ENCODE results near the gene RCL1.

Gene RCL1

DNA sequence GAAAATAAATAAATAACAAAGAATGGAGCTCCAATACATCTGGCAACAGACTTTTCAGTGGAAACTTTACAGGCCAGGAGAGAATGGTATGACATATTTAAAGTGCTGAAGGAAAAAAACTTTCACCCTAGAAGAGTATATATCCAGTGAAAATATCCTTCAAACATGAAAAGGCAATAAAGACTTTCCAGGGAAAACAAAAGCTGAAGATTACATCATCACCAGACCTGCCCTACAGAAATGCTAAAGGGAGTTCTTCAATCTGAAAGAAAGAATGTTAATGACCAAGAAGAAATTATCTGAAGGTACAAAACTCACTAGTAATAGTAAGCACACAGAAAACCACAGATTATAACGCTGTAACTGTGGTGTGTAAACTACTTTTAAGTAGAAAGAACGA is 8.3 kb upstream of the RCL1 start:
- Histone ChIP-seq H3K27me3 (ENCODE audit: low read depth, low read length) (no peaks in the 10 kb centered on the region), H3K4me1 (ENCODE audit: low read length) (no peaks in the 10 kb centered on the region), H3K36me3 (replicated peaks; ENCODE audit: low read depth, low read length) (no peaks in the 10 kb centered on the region), H3K27ac (ENCODE audit: low read length) (no peak overlapping the region), H4K20me1 (ENCODE audit: insufficient read depth, low read length) (no peaks in the 10 kb centered on the region), H3K9me3 (ENCODE audit: insufficient read depth, low read length) (no peaks in the 10 kb centered on the region), H3K79me2 (ENCODE audit: low read length) (no peaks in the 10 kb centered on the region), H2AFZ (ENCODE audit: low read depth, low read length) (no peak overlapping the region), H3K9ac (ENCODE audit: low read length) (no peak overlapping the region), H3K4me3 (ENCODE audit: low read length) (no peak overlapping the region), H3K4me2 (ENCODE audit: low read length) (no peak overlapping the region)
- TF ChIP-seq, protein P1, sequence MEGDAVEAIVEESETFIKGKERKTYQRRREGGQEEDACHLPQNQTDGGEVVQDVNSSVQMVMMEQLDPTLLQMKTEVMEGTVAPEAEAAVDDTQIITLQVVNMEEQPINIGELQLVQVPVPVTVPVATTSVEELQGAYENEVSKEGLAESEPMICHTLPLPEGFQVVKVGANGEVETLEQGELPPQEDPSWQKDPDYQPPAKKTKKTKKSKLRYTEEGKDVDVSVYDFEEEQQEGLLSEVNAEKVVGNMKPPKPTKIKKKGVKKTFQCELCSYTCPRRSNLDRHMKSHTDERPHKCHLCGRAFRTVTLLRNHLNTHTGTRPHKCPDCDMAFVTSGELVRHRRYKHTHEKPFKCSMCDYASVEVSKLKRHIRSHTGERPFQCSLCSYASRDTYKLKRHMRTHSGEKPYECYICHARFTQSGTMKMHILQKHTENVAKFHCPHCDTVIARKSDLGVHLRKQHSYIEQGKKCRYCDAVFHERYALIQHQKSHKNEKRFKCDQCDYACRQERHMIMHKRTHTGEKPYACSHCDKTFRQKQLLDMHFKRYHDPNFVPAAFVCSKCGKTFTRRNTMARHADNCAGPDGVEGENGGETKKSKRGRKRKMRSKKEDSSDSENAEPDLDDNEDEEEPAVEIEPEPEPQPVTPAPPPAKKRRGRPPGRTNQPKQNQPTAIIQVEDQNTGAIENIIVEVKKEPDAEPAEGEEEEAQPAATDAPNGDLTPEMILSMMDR (IDR thresholded peaks at IDR 0.05; ENCODE audit: low read depth, low read length) = no peak
- TF ChIP-seq EZH2phosphoT487 (IDR thresholded peaks at IDR 0.05; ENCODE audit: low read depth) = no peak

DNA sequence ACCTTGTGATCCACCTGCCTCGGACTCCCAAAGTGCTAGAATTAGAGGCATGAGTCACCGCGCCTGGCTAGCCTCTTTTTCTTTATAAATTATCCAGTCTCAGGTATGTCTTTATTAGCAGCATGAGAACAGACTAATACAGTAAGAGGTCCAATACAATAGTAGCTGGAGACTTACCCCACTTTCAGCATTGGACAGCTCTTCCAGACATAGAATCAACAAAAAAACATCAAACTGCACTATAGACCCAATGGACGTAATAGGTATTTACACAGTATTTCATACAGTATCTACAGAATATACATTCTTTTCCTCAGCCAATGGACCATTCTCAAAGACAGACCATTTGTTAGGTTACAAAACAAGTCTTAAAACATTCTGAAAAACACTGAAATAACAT is 6.1 kb upstream of the RCL1 start:
- H3K79me2 ChIP-seq (ENCODE audit: low read length) = no peaks in the 10 kb centered on the region
- no peak overlapping the region for H3K27ac ChIP-seq (ENCODE audit: low read length)
- TF ChIP-seq EZH2phosphoT487 (IDR thresholded peaks at IDR 0.05; ENCODE audit: low read depth) = no peak
- no peak overlapping the region for H2AFZ ChIP-seq (ENCODE audit: low read depth, low read length)
- no peaks in the 10 kb centered on the region for H3K27me3 ChIP-seq (ENCODE audit: low read depth, low read length)
- H3K4me1 ChIP-seq (ENCODE audit: low read length) = no peaks in the 10 kb centered on the region
- no peaks in the 10 kb centered on the region for H3K9me3 ChIP-seq (ENCODE audit: insufficient read depth, low read length)
- H4K20me1 ChIP-seq (ENCODE audit: insufficient read depth, low read length) = no peaks in the 10 kb centered on the region
- H3K4me3 ChIP-seq (ENCODE audit: low read length) = no peak overlapping the region
- no peaks in the 10 kb centered on the region for H3K36me3 ChIP-seq (replicated peaks; ENCODE audit: low read depth, low read length)
- no peak overlapping the region for H3K9ac ChIP-seq (ENCODE audit: low read length)
- no peak overlapping the region for H3K4me2 ChIP-seq (ENCODE audit: low read length)

DNA sequence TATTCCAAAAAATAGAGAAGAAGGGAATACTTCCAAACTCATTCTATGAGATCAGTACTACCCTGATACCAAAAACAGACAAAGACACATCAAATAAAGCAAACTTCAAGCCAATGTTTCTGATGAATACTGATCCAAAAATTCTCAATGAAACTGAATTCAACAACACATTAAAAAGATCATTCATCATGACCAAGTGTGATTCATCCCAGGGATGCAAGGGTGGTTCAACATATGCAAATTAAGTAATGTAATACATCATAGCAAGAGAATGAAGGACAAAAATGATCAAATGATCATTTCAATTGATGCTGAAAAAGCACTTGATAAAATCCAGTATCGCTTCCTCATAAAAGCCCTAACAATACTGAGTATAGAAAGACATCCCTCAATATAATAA is 4.9 kb upstream of the RCL1 start:
- H3K4me2 ChIP-seq (ENCODE audit: low read length) = no peak overlapping the region
- no peak overlapping the region for H3K27ac ChIP-seq (ENCODE audit: low read length)
- H4K20me1 ChIP-seq (ENCODE audit: insufficient read depth, low read length) = no peaks in the 10 kb centered on the region
- TF ChIP-seq, protein P1 (IDR thresholded peaks at IDR 0.05; ENCODE audit: low read depth, low read length) = no peak
- no peak for TF ChIP-seq EZH2phosphoT487 (IDR thresholded peaks at IDR 0.05; ENCODE audit: low read depth)
- no peaks in the 10 kb centered on the region for H3K36me3 ChIP-seq (replicated peaks; ENCODE audit: low read depth, low read length)
- H3K9ac ChIP-seq (ENCODE audit: low read length) = no peak overlapping the region
- H3K27me3 ChIP-seq (ENCODE audit: low read depth, low read length) = no peaks in the 10 kb centered on the region
- H3K9me3 ChIP-seq (ENCODE audit: insufficient read depth, low read length) = no peaks in the 10 kb centered on the region
- H3K4me3 ChIP-seq (ENCODE audit: low read length) = no peak overlapping the region
- H3K4me1 ChIP-seq (ENCODE audit: low read length) = no peaks in the 10 kb centered on the region
- H3K79me2 ChIP-seq (ENCODE audit: low read length) = peaks cover under 1% of the 10 kb centered on the region; the same call in 1 of the 2 replicates
- H2AFZ ChIP-seq (ENCODE audit: low read depth, low read length) = no peak overlapping the region

DNA sequence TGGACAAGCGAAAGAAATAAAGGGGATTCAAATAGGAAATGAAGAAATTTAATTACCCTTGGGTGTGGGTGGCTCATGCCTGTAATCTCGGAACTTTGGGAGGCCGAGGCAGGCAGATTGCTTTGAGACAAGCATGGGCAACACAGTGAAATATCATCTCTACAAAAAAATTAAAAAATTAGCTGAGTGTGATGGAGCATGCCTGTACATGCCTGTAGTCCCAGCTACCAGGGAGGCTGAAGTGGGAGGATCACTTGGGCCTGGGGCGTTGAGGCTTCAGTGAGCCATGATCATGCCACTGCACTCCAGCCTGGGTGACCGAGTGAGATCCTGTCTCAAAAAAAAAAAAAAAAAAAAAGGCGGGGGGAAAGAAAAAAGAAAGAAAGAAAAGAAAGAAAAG is 4.0 kb upstream of the RCL1 start:
- H2AFZ ChIP-seq (ENCODE audit: low read depth, low read length) = no peak overlapping the region

More for the DNA sequence above, 4.0 kb upstream of the RCL1 start:
- Histone ChIP-seq H3K9me3 (ENCODE audit: insufficient read depth, low read length) (no peaks in the 10 kb centered on the region), H3K4me2 (ENCODE audit: low read length) (no peak overlapping the region), H3K4me3 (ENCODE audit: low read length) (no peak overlapping the region), H3K27ac (ENCODE audit: low read length) (no peak overlapping the region), H4K20me1 (ENCODE audit: insufficient read depth, low read length) (peaks cover 1% of the 10 kb centered on the region; the same call in 1 of the 2 replicates), H3K9ac (ENCODE audit: low read length) (no peak overlapping the region), H3K36me3 (replicated peaks; ENCODE audit: low read depth, low read length) (no peaks in the 10 kb centered on the region), H3K27me3 (ENCODE audit: low read depth, low read length) (no peaks in the 10 kb centered on the region), H3K4me1 (ENCODE audit: low read length) (peaks cover under 1% of the 10 kb centered on the region), H3K79me2 (ENCODE audit: low read length) (peaks cover 9% of the 10 kb centered on the region)
- TF ChIP-seq, protein P1 (IDR thresholded peaks at IDR 0.05; ENCODE audit: low read depth, low read length) = no peak
- TF ChIP-seq EZH2phosphoT487 (IDR thresholded peaks at IDR 0.05; ENCODE audit: low read depth) = no peak
